Stimulated activated CD8-positive, alpha-beta memory T cell treated with anti-CD3 and anti-CD28 coated beads, Interleukin-15, amount 100 ng/mL, for 48 hours (primary cell): ENCODE data around the gene ZNF598.
"Not testable (repeated sequence)": the region's sequence is repeated elsewhere in the genome, so short reads cannot be mapped to it uniquely, and the experiment has no call there.

Experiments
- DNase-seq, 2 donors: peaks; one replicate each; pipeline ENCODE4 v3.0.0-alpha.2; 2020; ENCODE audit warnings: low read depth in 2 of 2

ZNF598 gene

GRCh38 chr16:2028146-2028545 lies 18.5 kb upstream of the ZNF598 start:
- no peak for DNase-seq

GRCh38 chr16:2027024-2028010 lies 17.7 kb upstream of the ZNF598 start:
- no peak for DNase-seq

DNA sequence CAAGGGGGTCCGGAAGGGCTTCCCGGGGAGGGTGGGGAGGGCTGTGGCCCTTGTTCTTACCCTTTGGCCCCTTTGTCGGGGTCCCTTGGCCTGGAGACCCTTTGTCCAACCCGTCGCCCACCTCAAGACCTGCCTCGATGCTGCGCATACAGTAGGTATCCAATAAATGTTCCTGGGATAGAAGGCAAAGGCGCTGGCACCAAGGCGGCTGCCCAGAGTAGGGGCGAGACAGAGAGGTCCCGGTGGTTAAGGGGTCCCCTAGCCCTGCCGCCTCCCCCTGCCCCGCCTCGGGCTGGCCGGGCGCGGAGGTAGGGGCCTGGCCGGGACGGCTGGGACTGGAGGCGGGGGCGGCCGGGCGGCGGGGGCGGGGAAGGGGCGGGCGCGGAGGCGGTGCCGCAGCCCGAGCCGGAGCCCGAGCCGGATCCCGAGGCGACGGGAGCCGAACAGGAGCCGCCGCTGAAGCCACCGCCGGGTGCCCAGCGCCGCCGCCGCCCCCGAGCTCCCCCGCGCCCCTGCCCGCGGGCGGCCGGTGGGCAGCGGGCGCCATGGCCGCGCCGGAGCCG lies 16.9 kb upstream of the ZNF598 start, which contains the start of gene NHERF2:
Gene NHERF2, plus strand, starts transcription at position 442 of the 563 bp plus-strand sequence. Its CDS starts 104 bp downstream, at position 546.
- no peak for DNase-seq

DNA sequence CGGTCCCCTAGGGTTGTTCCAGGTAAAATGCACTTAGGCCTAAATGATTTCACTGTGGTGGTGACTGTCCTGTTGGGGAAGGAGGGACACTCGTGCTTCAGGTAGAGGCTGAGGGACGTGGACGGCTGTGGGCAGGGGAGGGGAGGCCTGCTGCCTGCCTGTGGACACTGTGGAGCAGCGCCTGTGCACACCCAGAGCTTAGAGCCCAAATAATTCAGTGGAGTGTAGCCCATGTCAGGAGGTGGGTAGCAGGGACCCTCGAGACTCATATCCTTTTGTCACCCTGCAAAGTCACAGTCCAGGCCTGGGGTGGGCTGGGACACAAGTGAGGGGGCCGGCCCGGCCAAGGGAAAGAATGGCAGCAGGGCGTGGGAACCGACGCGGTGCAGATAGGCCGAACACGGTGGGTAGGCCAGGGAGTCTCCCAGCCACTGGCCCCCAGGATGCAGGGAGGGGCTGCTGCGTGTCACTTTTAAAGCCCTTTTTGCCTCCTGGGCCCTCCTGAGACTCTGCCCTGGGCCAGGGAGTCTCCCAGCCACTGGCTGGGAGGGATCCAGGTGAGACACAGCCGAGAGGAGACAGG lies 16.3 kb upstream of the ZNF598 start:
- DNase-seq, result no peak

GRCh38 chr16:2025251-2025650 lies 15.6 kb upstream of the ZNF598 start:
- no peak for DNase-seq

DNA sequence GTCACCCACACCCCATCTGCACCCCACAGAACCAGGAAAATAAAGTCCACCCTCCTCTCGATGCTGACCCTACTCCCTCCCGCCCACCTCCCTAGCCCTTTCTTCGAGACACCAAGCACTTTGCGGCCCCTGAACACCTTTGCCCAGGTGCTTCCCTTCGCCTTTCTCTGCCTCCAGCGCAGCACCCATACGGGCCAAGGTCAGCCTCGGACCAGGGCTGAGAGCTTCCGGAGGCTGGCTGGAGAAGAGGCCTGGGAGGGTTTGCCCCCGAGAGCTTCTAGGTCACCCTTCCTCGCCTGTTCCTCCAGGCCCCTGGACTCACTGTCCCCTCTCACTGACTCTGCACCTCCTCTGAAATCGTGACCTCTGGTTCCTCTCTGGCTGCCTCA lies 14.4 kb upstream of the ZNF598 start:
- DNase-seq, result no peak

GRCh38 chr16:2023092-2024031 lies 13.7 kb upstream of the ZNF598 start:
- peak; percentile 88 to 91 for DNase-seq

GRCh38 chr16:2022723-2023091 lies 13.1 kb upstream of the ZNF598 start:
- DNase-seq, result no peak

- no peak for DNase-seq
These were observed 10.6 kb upstream of the ZNF598 start for GRCh38 chr16:2019921-2020831.

DNA sequence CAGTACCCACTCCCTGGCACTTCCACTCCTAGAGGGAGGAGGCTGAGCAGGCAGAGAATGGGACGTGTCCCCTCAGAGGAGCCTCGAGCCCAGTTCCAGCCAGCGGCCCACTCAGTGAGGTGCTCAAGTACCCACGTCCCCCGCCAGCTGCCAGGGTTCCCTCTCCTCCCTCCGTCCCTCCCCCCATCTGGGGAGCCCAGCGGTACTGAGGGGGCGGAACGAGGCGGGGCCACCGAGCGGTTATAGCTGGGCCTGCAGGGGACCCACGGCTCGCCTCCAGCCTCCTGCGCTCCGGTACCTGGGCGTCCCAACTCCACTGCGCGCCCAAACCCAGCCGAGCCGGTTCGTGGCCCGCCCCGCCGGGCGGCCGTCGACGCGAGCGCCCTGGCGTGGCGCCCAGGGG lies 9.9 kb upstream of the ZNF598 start, which contains the start of gene NPW:
Gene NPW, plus strand, starts transcription at position 268 of the 403 bp plus-strand sequence.
- DNase-seq, result peak; percentile 28 to 38

DNA sequence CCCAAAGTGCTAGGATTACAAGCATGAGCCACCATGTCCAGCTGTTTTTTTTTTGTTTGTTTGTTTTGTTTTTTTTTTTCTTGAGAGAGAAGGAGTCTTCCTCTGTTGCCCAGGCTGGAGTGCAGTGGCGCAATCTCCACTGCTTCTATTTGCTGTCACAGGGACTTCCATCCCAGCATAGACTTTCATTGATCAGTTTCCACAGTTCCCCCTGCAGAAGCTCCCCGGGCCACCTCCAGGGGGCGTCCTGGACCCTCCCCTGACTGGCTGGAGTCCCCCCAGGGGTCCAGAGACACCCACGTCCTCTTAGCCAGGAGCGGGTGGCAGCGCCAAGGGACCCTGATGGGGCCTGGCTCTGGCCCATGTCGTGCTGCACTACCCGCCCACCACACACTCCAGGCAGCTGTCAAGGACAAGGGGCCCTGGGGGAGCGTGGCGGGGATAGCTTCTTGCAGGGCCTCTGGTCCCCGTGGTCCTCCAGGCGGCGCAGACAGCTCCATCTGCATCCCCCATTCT lies 6.8 kb upstream of the ZNF598 start:
- DNase-seq, result no peak

DNA sequence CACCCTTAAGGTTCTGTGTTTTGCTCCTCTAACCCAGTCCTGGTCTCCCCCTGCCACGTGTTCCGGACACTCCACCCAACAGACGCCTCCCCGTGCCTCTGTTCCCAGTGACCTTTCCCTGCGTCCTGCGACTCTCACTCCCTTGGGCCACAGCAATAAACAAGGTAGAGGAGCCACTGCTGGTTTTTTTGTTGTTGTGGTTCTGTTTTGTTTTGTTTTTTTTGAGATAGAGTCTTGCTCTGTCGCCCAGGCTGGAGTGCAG lies 6.3 kb upstream of the ZNF598 start:
- no peak for DNase-seq

DNA sequence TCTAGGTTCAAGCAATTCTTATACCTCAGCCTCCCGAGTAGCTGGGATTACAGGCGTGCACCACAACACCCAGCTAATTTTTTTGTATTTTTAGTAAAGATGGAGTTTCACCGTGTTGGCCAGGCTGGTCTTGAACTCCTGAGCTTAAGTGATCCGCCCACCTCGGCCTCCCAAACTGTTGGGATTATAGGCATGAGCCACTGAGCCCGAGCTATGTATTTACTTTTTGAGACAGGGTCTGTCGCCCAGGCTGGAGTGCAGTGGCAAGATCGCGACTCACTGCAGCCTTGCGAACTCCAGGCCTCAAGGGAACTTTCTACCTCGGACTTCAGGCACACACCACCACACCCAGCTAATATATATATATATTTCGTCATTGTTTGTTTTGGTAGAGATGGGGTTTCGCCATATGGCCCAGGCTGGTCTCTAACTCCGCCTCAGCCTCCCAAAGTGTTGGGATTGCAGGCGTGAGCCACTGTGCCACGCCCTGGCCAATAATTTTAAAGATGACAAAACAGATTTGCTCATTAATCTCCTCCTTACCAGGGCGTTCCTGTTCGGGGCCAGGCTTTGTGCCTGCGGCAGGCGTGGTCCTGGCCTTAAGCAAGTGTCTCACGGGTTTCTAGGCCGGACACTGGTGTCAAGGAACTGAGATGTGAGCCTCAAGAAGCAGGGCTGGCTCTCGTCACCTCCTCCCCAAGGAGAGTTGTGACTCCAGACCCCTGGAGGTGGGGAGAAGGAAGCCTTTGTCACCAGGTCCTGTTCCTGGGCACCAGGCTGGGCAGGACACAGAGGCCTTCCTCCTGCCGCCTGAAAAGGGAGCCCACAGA lies 5.7 kb upstream of the ZNF598 start:
- no peak for DNase-seq

DNA sequence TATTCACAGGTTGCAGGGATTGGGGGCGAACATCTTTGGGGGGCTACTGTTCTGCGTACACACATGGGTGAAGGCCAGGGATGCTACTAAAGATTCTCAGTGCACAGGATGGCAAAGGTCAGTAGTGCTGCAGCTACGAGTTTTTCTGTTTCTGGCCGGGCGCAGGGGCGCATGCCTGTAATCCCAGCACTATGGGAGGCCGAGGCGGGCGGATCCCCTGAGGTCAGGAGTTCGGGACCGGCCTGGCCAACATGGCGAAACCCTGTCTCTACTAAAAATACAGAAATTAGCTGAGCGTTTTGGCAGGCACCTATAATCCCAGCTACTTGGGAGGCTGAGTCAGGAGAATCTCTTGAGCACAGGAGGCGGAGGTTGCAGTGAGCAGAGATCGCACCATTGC lies 3.9 kb upstream of the ZNF598 start:
- DNase-seq, result no peak

GRCh38 chr16:2011726-2012125 lies 2.1 kb upstream of the ZNF598 start:
- DNase-seq, result not testable (repeated sequence)

DNA sequence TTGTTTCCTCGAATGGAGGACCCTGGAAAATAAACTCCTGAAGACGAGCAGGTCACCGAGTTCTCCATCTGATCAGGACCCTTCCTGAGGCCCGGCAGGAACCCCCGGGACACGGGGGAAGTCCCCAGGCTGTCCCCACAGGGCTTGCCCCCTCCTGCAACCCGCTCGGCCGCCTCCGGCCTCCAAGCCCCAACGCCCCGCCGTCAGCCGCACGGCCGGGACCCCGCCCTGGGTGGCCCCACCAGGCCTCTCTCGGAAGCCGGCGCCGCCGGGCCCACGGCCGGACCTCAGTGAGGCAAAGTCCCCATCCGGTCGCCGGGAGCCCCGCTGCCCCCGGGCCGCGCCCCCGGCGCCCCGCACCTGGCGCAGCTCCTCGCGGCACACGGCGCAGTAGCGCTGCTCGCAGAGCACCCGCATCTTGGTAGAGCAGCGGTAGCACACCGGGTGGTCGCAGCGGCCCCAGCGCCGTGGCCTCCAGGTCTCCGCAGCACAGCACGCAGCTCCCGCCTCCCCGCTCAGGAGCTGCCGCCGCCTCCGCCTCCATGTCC lies 383 bp downstream of the ZNF598 start:
- no peak for DNase-seq

GRCh38 chr16:2008631-2009163 lies 924 bp downstream of the ZNF598 start:
- DNase-seq, result no peak

GRCh38 chr16:2008009-2008526 lies 1.6 kb downstream of the ZNF598 start:
- peak in 1 of 2 donors; percentile 46 for DNase-seq
